ENCODE measurements around the gene PAPSS1.
"Not testable (repeated sequence)": the region's sequence is repeated elsewhere in the genome, so short reads cannot be mapped to it uniquely, and the experiment has no call there.

The PAPSS1 gene

DNA sequence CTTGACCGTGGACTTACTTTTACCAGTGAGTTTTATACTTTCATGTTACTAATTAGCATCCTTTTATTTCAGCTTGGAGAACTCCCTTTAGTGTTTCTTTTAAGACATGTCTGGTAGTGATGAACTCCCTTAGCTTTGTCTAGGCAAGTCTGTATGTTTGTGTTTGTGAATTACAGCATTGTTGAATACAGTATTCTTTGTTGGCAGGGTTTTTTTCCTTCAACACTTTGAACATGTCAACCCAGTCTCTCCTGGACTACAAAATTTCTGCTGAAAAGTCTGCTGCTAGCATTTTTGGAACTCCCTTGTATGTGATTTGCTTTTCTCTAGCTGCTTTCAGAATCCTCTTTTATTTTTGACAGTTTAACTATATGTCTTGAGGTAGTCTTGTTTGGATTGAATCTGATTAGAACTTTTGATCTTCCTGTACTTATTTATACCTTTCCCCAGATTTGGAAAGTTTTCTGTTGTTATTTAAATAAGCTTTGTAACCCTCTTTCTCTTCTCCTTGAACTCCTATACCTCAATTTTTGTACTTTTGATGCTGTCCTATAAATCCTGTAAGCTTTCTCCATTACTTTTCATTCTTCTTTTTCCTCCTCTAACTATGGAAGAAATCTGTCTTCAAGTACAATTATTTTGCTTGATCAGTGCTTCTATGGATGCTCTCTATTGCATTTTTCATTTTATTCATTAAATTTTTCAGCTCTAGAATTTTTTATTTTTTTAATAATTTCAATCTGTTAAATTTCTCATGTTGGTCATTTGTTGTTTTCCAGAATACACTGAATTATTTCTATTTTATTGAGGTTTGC, 14.1 kb downstream of the PAPSS1 start:
- H3K4me3 ChIP-seq (ENCODE audit: low read length) = peak overlapping the region; percentile 20
- peaks cover 11% of the 10 kb centered on the region for H3K4me1 ChIP-seq (ENCODE audit: control insufficient read depth, insufficient read depth, low read length)
- H3K27me3 ChIP-seq (replicated peaks; ENCODE audit: control insufficient read depth, insufficient read depth, low read length) = no peaks in the 10 kb centered on the region
- no peak overlapping the region for H3K9ac ChIP-seq (ENCODE audit: low read length)
- H3K36me3 ChIP-seq (ENCODE audit: control insufficient read depth, insufficient read depth, low read length, severe bottlenecking) = peaks cover under 1% of the 10 kb centered on the region
- peaks cover 30% of the 10 kb centered on the region for H3K9me3 ChIP-seq (ENCODE audit: control insufficient read depth, low read length)
- DNase-seq (ENCODE audit: low read depth) = no peak

GRCh38 chr4:107701565-107701964, 18.5 kb downstream of the PAPSS1 start:
- peaks cover 28% of the 10 kb centered on the region for H3K9me3 ChIP-seq (ENCODE audit: control insufficient read depth, low read length)
- H3K4me3 ChIP-seq (ENCODE audit: low read length) = no peak overlapping the region
- DNase-seq (ENCODE audit: low read depth) = no peak
- H3K9ac ChIP-seq (ENCODE audit: low read length) = no peak overlapping the region
- peaks cover 24% of the 10 kb centered on the region for H3K36me3 ChIP-seq (ENCODE audit: control insufficient read depth, insufficient read depth, low read length, severe bottlenecking)
- H3K27me3 ChIP-seq (replicated peaks; ENCODE audit: control insufficient read depth, insufficient read depth, low read length) = no peaks in the 10 kb centered on the region
- no peaks in the 10 kb centered on the region for H3K4me1 ChIP-seq (ENCODE audit: control insufficient read depth, insufficient read depth, low read length)

DNA sequence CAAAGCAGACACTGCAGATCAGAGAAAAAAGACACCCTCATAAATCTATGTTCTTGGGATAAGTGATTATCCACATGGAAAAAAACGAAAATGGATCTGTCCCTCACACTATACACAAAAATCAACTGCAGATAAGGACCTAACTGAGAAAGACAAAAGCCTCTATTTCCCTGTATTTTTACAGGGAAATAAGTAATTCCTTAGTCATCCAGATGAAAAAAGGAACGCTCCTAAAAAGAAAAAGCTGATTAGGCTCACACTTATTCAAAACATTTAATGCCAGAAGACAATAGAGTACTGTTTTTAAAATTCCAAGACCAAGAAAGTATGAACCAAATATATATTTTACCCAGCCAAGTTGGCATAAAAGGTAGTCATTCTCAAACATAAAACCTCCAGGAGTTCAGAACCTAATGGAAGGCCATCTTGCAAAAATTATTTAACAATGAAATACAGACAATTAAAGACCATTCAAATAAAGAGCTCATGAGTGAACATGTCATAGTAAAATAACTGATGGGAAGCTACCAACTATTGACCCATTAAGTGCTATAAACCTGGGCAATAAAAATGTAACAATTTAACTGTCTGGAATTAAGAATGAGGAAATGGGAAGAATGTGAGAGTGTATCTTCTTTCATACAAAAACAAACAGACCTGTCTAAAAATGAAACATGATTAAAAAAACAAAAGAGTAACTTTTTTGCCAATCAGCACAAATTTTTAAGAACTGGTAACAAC, 20.4 kb downstream of the PAPSS1 start:
- H3K27me3 ChIP-seq (replicated peaks; ENCODE audit: control insufficient read depth, insufficient read depth, low read length) = no peaks in the 10 kb centered on the region
- H3K9me3 ChIP-seq (ENCODE audit: control insufficient read depth, low read length) = peaks cover 10% of the 10 kb centered on the region
- DNase-seq (ENCODE audit: low read depth) = no peak
- peaks cover 29% of the 10 kb centered on the region for H3K36me3 ChIP-seq (ENCODE audit: control insufficient read depth, insufficient read depth, low read length, severe bottlenecking)
- H3K4me3 ChIP-seq (ENCODE audit: low read length) = no peak overlapping the region
- H3K4me1 ChIP-seq (ENCODE audit: control insufficient read depth, insufficient read depth, low read length) = no peaks in the 10 kb centered on the region
- H3K9ac ChIP-seq (ENCODE audit: low read length) = no peak overlapping the region

GRCh38 chr4:107696187-107696586, 23.8 kb downstream of the PAPSS1 start:
- H3K9me3 ChIP-seq (ENCODE audit: control insufficient read depth, low read length); H3K9ac ChIP-seq (ENCODE audit: low read length); H3K4me3 ChIP-seq (ENCODE audit: low read length); H3K4me1 ChIP-seq (ENCODE audit: control insufficient read depth, insufficient read depth, low read length); DNase-seq (ENCODE audit: low read depth); H3K27me3 ChIP-seq (replicated peaks; ENCODE audit: control insufficient read depth, insufficient read depth, low read length): not testable (repeated sequence)
- peaks cover 39% of the 10 kb centered on the region for H3K36me3 ChIP-seq (ENCODE audit: control insufficient read depth, insufficient read depth, low read length, severe bottlenecking)

GRCh38 chr4:107693132-107693531, 26.9 kb downstream of the PAPSS1 start:
- no peak for DNase-seq (ENCODE audit: low read depth)
- Histone ChIP-seq H3K4me1 (ENCODE audit: control insufficient read depth, insufficient read depth, low read length) (peaks cover 13% of the 10 kb centered on the region), H3K36me3 (ENCODE audit: control insufficient read depth, insufficient read depth, low read length, severe bottlenecking) (peaks cover 17% of the 10 kb centered on the region), H3K4me3 (ENCODE audit: low read length) (no peak overlapping the region), H3K9me3 (ENCODE audit: control insufficient read depth, low read length) (no peaks in the 10 kb centered on the region), H3K9ac (ENCODE audit: low read length) (no peak overlapping the region), H3K27me3 (replicated peaks; ENCODE audit: control insufficient read depth, insufficient read depth, low read length) (no peaks in the 10 kb centered on the region)

DNA sequence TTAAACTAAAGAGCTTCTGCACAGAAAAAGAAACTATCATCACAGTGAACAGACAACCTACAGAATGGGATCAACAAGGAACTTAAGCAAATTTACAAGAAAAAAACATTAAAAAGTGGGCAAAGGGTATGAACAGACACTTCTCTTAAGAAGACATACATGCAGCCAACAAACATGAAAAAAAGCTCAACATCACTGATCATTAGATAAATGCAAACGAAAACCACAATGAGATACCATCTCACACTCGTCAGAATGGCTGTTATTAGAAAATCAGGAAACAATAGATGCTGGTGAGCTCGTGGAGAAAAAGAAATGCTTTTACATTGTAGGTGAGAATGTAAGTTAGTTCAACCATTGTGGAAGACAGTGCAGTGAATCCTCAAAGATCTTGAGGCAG, 27.8 kb downstream of the PAPSS1 start:
- Histone ChIP-seq H3K27me3 (replicated peaks; ENCODE audit: control insufficient read depth, insufficient read depth, low read length) (no peaks in the 10 kb centered on the region), H3K4me3 (ENCODE audit: low read length) (no peak overlapping the region), H3K4me1 (ENCODE audit: control insufficient read depth, insufficient read depth, low read length) (peaks cover 13% of the 10 kb centered on the region), H3K9me3 (ENCODE audit: control insufficient read depth, low read length) (no peaks in the 10 kb centered on the region), H3K36me3 (ENCODE audit: control insufficient read depth, insufficient read depth, low read length, severe bottlenecking) (peaks cover 16% of the 10 kb centered on the region), H3K9ac (ENCODE audit: low read length) (no peak overlapping the region)
- DNase-seq (ENCODE audit: low read depth) = no peak

- DNase-seq (ENCODE audit: low read depth) = no peak
- Histone ChIP-seq H3K4me3 (ENCODE audit: low read length) (no peak overlapping the region), H3K9me3 (ENCODE audit: control insufficient read depth, low read length) (no peaks in the 10 kb centered on the region), H3K9ac (ENCODE audit: low read length) (no peak overlapping the region), H3K27me3 (replicated peaks; ENCODE audit: control insufficient read depth, insufficient read depth, low read length) (no peaks in the 10 kb centered on the region), H3K4me1 (ENCODE audit: control insufficient read depth, insufficient read depth, low read length) (peaks cover 13% of the 10 kb centered on the region), H3K36me3 (ENCODE audit: control insufficient read depth, insufficient read depth, low read length, severe bottlenecking) (peaks cover 17% of the 10 kb centered on the region)
Observed at GRCh38 chr4:107691378-107691777, 28.7 kb downstream of the PAPSS1 start.

DNA sequence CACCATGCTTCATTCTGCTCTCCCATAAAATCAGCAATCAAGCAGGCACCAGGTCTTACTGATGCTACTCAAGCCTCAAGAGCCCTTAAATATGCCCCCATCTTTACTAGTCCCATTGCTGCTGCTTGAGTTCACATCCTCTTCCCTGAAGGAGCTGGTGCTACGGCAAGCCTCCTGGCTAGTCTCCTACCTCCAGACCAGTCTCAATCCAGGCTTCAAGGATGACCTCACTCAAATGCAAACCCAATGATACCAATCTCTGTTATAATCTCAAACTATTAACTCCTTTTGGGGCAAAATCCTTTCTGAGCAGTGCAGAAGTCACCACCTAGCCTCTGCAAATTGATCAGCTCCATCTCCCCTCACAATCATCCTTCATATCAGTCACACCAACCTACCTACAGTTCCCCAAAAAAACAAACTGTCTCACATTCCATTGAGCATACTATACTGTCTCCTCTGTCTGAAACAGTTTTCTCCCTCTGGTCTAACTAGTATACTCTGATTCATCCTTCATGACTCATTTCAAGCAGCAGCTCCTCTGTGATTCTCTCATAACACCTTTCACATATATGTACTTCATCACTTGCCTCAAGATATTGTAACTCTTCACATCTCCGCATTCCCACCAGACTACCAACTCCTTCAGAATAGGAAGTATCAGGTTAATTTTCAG, 30.0 kb downstream of the PAPSS1 start:
- Histone ChIP-seq H3K36me3 (ENCODE audit: control insufficient read depth, insufficient read depth, low read length, severe bottlenecking) (peaks cover 27% of the 10 kb centered on the region), H3K9me3 (ENCODE audit: control insufficient read depth, low read length) (no peaks in the 10 kb centered on the region), H3K9ac (ENCODE audit: low read length) (no peak overlapping the region), H3K27me3 (replicated peaks; ENCODE audit: control insufficient read depth, insufficient read depth, low read length) (no peaks in the 10 kb centered on the region), H3K4me1 (ENCODE audit: control insufficient read depth, insufficient read depth, low read length) (peaks cover 13% of the 10 kb centered on the region), H3K4me3 (ENCODE audit: low read length) (no peak overlapping the region)
- DNase-seq (ENCODE audit: low read depth) = peak; percentile 74

- Histone ChIP-seq H3K9ac (ENCODE audit: low read length) (no peak overlapping the region), H3K4me1 (ENCODE audit: control insufficient read depth, insufficient read depth, low read length) (peaks cover 13% of the 10 kb centered on the region), H3K4me3 (ENCODE audit: low read length) (no peak overlapping the region), H3K27me3 (replicated peaks; ENCODE audit: control insufficient read depth, insufficient read depth, low read length) (no peaks in the 10 kb centered on the region), H3K36me3 (ENCODE audit: control insufficient read depth, insufficient read depth, low read length, severe bottlenecking) (peaks cover 23% of the 10 kb centered on the region), H3K9me3 (ENCODE audit: control insufficient read depth, low read length) (no peaks in the 10 kb centered on the region)
- no peak for DNase-seq (ENCODE audit: low read depth)
Observed at GRCh38 chr4:107688421-107688820, 31.6 kb downstream of the PAPSS1 start.

DNA sequence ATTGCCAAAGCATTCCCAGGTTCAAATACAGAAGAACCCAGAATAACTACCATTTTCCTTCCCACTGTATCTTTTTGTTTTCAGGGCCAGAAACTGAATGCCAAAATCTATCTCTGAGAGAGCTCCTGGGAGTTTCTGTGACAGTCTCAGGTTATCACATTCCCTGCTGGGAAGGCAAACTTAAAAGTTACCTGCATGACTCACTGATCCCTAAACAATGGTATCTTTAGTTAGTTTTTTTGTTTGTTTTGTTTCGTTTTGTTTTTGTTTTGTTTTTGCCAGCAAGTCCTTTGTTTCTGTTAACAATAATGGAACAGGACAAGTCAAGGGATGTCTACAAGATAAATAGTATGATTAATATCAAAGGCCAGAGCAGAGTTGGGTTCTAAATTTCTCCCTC, 34.3 kb downstream of the PAPSS1 start:
- Histone ChIP-seq H3K9ac (ENCODE audit: low read length) (no peak overlapping the region), H3K4me1 (ENCODE audit: control insufficient read depth, insufficient read depth, low read length) (peaks cover 12% of the 10 kb centered on the region), H3K9me3 (ENCODE audit: control insufficient read depth, low read length) (no peaks in the 10 kb centered on the region), H3K4me3 (ENCODE audit: low read length) (no peak overlapping the region), H3K36me3 (ENCODE audit: control insufficient read depth, insufficient read depth, low read length, severe bottlenecking) (peaks cover 34% of the 10 kb centered on the region), H3K27me3 (replicated peaks; ENCODE audit: control insufficient read depth, insufficient read depth, low read length) (no peaks in the 10 kb centered on the region)
- no peak for DNase-seq (ENCODE audit: low read depth)

DNA sequence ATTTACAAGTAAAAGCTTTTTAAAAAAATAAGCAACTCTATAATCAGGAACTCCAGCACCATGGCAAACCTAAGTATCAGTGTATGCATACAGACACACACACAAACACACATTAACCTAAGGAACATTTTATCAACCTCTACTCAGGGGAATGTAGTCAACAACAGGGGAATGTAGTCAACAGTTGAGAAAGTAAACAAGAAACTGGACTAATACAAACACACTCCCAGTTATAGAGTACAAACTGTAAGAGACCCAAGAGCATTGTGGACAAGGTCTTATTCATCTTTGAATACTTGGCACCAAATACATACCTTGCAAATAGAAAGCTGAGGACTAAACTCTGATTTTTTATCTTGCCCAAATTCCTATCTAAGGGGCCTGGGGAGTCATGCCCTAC, 36.2 kb downstream of the PAPSS1 start:
- H3K36me3 ChIP-seq (ENCODE audit: control insufficient read depth, insufficient read depth, low read length, severe bottlenecking) = peaks cover 34% of the 10 kb centered on the region

More for the DNA sequence above, 36.2 kb downstream of the PAPSS1 start:
- Histone ChIP-seq H3K4me3 (ENCODE audit: low read length) (no peak overlapping the region), H3K4me1 (ENCODE audit: control insufficient read depth, insufficient read depth, low read length) (no peaks in the 10 kb centered on the region), H3K27me3 (replicated peaks; ENCODE audit: control insufficient read depth, insufficient read depth, low read length) (no peaks in the 10 kb centered on the region), H3K9ac (ENCODE audit: low read length) (no peak overlapping the region), H3K9me3 (ENCODE audit: control insufficient read depth, low read length) (no peaks in the 10 kb centered on the region)
- no peak for DNase-seq (ENCODE audit: low read depth)
